Smooth muscle cell (in vitro differentiated cells): ENCODE results near the gene SLC35F4. TPM values are rescaled to one million over a fixed set of nuclear protein-coding genes. Genes with fewer than 3 reads are reported as not detected.

ENCODE experiments used
- DNase-seq: peaks from one replicate; lab custom pipeline; 2025; ENCODE audit not compliant: unreplicated experiment; lab: John Stamatoyannopoulos, UW
- H2AFZ ChIP-seq: fragments of 200-600 bp; sonication (generic); 2 replicates; pipeline ENCODE4 v1.6.0; 2016; ENCODE audit warnings: antibody characterized with exemption, low read depth, mild to moderate bottlenecking
- H3F3A ChIP-seq: fragments of 200-600 bp; sonication (generic); 2 replicates; pipeline ENCODE4 v1.6.0; 2017; ENCODE audit warnings: antibody characterized with exemption, low read depth
- H3K27ac ChIP-seq: fragments of 200-600 bp; sonication (generic); 2 replicates; pipeline ENCODE4 v1.5.1; 2016; ENCODE audit warnings: low read depth, mild to moderate bottlenecking
- H3K27me3 ChIP-seq: fragments of 200-600 bp; sonication (generic); 2 replicates; pipeline ENCODE4 v1.6.1; 2016; ENCODE audit warnings: low read depth, mild to moderate bottlenecking
- H3K36me3 ChIP-seq: fragments of 200-600 bp; sonication (generic); 2 replicates; pipeline ENCODE4 v1.5.1; 2016; ENCODE audit warnings: low read depth
- H3K4me1 ChIP-seq: fragments of 200-600 bp; sonication (generic); 2 replicates; pipeline ENCODE4 v1.5.1; 2016; ENCODE audit warnings: low read depth
- H3K4me2 ChIP-seq: fragments of 200-600 bp; sonication (generic); 2 replicates; pipeline ENCODE4 v1.6.0; 2016; ENCODE audit warnings: mild to moderate bottlenecking
- H3K4me3 ChIP-seq: fragments of 200-600 bp; sonication (generic); 2 replicates; pipeline ENCODE4 v1.5.1; 2016; ENCODE audit warnings: mild to moderate bottlenecking
- H3K79me2 ChIP-seq: fragments of 200-600 bp; sonication (generic); 2 replicates; pipeline ENCODE4 v1.6.0; 2016; ENCODE audit warnings: low read depth, mild to moderate bottlenecking
- H3K9ac ChIP-seq: fragments of 200-600 bp; sonication (generic); 2 replicates; pipeline ENCODE4 v1.6.0; 2016; ENCODE audit warnings: low read depth
- H3K9me3 ChIP-seq: fragments of 200-600 bp; sonication (generic); replicated peaks from 2 replicates; pipeline ENCODE4 v1.5.1; 2016; ENCODE audit warnings: low read depth
- H4K20me1 ChIP-seq: fragments of 200-600 bp; sonication (generic); 2 replicates; pipeline ENCODE4 v1.6.0; 2016; ENCODE audit warnings: low read depth
- WGBS: methylation state at CpG from one replicate; pipeline ENCODE4 v1.1.7; 2016; ENCODE audit warnings: low lambda C conversion rate; 5-methylcytosine and 5-hydroxymethylcytosine counted together
- polyA plus RNA-seq: library from polyadenylated mRNA; unstranded; fragments of >200 nt; fragmentation: Nextera tagmentation; extraction: Ambion mirVana; gene quantifications from 2 replicates; pipeline ENCODE4 v1.2.1, GENCODE V29; 2016
- total RNA-seq: library from RNA; depleted of rRNA; stranded (reverse); fragments of >200 nt; gene quantifications from 2 replicates; pipeline ENCODE4 v1.2.3, GENCODE V29; 2014
- TF ChIP-seq, protein P1 (sequence below): fragments of 200-600 bp; sonication (generic); IDR thresholded peaks from 2 replicates; pipeline ENCODE4 v1.5.1; 2017; ENCODE audit warnings: borderline replicate concordance, mild to moderate bottlenecking, antibody characterized with exemption; ENCODE audit not compliant: insufficient read depth, poor library complexity, severe bottlenecking

The SLC35F4 gene
- total and polyA plus RNA-seq, 2 experiments from 2014 or later = not detected

DNA sequence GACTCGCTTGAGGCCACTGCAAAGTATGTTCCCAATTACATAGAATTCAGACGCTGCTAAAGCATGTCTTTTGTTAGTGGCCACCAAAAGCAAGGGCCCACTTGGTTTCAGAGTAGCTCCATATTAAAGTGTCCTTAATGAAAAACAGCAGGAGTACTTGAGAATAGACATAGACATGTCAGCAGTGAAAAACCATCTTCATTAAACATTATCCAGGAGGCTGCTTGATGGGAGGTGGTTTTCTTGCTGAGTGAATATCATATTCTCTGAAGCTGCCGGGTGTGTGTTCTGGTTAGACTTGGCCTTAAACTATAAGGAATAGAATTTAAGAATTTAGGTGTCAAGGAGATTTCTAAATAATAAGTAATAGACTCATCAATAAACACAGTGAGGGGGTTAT lies 292.7 kb downstream of the SLC35F4 start:
- H3F3A ChIP-seq = no peaks in the 10 kb centered on the region
- H2AFZ ChIP-seq = no peak overlapping the region
- DNase-seq = no peak
- H3K27me3 ChIP-seq = no peaks in the 10 kb centered on the region
- H3K79me2 ChIP-seq = no peaks in the 10 kb centered on the region
- H3K36me3 ChIP-seq = no peaks in the 10 kb centered on the region
- H3K4me3 ChIP-seq = no peak overlapping the region
- H3K4me1 ChIP-seq = no peaks in the 10 kb centered on the region
- WGBS = 77% methylated on average over 3 of the region's 3 CpGs
- H4K20me1 ChIP-seq = no peaks in the 10 kb centered on the region
- TF ChIP-seq, protein P1, sequence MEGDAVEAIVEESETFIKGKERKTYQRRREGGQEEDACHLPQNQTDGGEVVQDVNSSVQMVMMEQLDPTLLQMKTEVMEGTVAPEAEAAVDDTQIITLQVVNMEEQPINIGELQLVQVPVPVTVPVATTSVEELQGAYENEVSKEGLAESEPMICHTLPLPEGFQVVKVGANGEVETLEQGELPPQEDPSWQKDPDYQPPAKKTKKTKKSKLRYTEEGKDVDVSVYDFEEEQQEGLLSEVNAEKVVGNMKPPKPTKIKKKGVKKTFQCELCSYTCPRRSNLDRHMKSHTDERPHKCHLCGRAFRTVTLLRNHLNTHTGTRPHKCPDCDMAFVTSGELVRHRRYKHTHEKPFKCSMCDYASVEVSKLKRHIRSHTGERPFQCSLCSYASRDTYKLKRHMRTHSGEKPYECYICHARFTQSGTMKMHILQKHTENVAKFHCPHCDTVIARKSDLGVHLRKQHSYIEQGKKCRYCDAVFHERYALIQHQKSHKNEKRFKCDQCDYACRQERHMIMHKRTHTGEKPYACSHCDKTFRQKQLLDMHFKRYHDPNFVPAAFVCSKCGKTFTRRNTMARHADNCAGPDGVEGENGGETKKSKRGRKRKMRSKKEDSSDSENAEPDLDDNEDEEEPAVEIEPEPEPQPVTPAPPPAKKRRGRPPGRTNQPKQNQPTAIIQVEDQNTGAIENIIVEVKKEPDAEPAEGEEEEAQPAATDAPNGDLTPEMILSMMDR = no peak
- no peak overlapping the region for H3K4me2 ChIP-seq
- H3K9me3 ChIP-seq = no peaks in the 10 kb centered on the region
- H3K27ac ChIP-seq = no peak overlapping the region
- no peak overlapping the region for H3K9ac ChIP-seq

GRCh38 chr14:57568554-57568953 lies 297.3 kb downstream of the SLC35F4 start:
- DNase-seq = no peak
- H4K20me1 ChIP-seq = no peaks in the 10 kb centered on the region
- no peak overlapping the region for H2AFZ ChIP-seq
- TF ChIP-seq, protein P1 = no peak
- H3F3A ChIP-seq = no peaks in the 10 kb centered on the region
- no peaks in the 10 kb centered on the region for H3K4me1 ChIP-seq
- no peaks in the 10 kb centered on the region for H3K9me3 ChIP-seq
- H3K79me2 ChIP-seq = no peaks in the 10 kb centered on the region
- 85% methylated on average over 4 of the region's 4 CpGs for WGBS
- no peak overlapping the region for H3K27ac ChIP-seq
- H3K4me3 ChIP-seq = no peak overlapping the region
- peaks cover 4% of the 10 kb centered on the region for H3K27me3 ChIP-seq
- no peak overlapping the region for H3K9ac ChIP-seq
- no peak overlapping the region for H3K4me2 ChIP-seq
- H3K36me3 ChIP-seq = no peaks in the 10 kb centered on the region

GRCh38 chr14:57567220-57567619 lies 298.7 kb downstream of the SLC35F4 start:
- H2AFZ ChIP-seq = no peak overlapping the region
- H4K20me1 ChIP-seq = no peaks in the 10 kb centered on the region
- H3F3A ChIP-seq = no peaks in the 10 kb centered on the region
- H3K27ac ChIP-seq = no peak overlapping the region
- 91% methylated on average over 2 of the region's 2 CpGs for WGBS
- TF ChIP-seq, protein P1 = no peak
- H3K79me2 ChIP-seq = no peaks in the 10 kb centered on the region
- no peaks in the 10 kb centered on the region for H3K36me3 ChIP-seq
- H3K4me3 ChIP-seq = no peak overlapping the region
- H3K4me2 ChIP-seq = no peak overlapping the region
- H3K4me1 ChIP-seq = no peaks in the 10 kb centered on the region
- no peak overlapping the region for H3K9ac ChIP-seq
- no peaks in the 10 kb centered on the region for H3K9me3 ChIP-seq
- no peak for DNase-seq
- peaks cover 4% of the 10 kb centered on the region for H3K27me3 ChIP-seq

GRCh38 chr14:57560681-57561080 lies 305.2 kb downstream of the SLC35F4 start:
- Histone ChIP-seq H3K27me3 (no peaks in the 10 kb centered on the region), H3F3A (no peaks in the 10 kb centered on the region), H4K20me1 (no peaks in the 10 kb centered on the region), H3K27ac (no peak overlapping the region), H3K4me3 (no peak overlapping the region), H3K9me3 (no peaks in the 10 kb centered on the region), H2AFZ (no peak overlapping the region), H3K79me2 (no peaks in the 10 kb centered on the region), H3K36me3 (no peaks in the 10 kb centered on the region), H3K9ac (no peak overlapping the region), H3K4me2 (no peak overlapping the region), H3K4me1 (no peaks in the 10 kb centered on the region)
- TF ChIP-seq, protein P1 = no peak
- WGBS = 95% methylated on average over 3 of the region's 3 CpGs
- no peak for DNase-seq
